SU-DHL-6 (cell line): Measurements from ENCODE around the gene CA12.

Experiments
- EZH2phosphoT487 ChIP-seq: fragments of 200-600 bp; sonication (generic), shearing (Covaris generic); conservative IDR thresholded peaks from 2 replicates; pipeline ENCODE4 v1.6.1; 2018; ENCODE audit warnings: mild to moderate bottlenecking, antibody characterized with exemption, low read length, moderate library complexity, mixed read lengths
- TF ChIP-seq, protein P1 (sequence below): fragments of 200-600 bp; sonication (generic); IDR thresholded peaks from one replicate; pipeline ENCODE4 v1.5.1; 2017; ENCODE audit warnings: antibody characterized with exemption, mild to moderate bottlenecking, low read length, moderate library complexity; ENCODE audit not compliant: insufficient read depth, poor library complexity, severe bottlenecking

DNA sequence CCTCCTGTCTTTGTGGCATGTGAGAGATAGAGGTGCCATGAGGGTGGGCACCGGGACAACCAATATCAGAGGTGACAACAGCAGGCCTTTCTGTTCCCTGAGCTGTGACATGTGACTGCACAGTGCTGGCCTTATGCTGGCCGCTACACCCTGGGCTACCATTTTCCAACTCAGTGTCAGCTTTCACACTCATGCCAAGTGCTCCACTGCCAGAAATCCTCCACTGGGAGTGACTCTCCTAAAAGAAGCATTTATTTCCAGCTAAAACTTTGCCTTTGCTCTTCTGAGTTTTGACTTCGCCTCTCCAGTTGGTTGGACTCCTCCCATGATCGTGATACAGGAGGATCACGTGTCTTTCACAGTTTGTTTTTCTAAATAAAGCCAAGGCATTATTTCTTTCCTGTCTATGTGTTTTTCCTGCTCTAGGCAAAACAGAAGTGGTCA, 31.4 kb downstream of the CA12 start:
- TF ChIP-seq, protein P1, sequence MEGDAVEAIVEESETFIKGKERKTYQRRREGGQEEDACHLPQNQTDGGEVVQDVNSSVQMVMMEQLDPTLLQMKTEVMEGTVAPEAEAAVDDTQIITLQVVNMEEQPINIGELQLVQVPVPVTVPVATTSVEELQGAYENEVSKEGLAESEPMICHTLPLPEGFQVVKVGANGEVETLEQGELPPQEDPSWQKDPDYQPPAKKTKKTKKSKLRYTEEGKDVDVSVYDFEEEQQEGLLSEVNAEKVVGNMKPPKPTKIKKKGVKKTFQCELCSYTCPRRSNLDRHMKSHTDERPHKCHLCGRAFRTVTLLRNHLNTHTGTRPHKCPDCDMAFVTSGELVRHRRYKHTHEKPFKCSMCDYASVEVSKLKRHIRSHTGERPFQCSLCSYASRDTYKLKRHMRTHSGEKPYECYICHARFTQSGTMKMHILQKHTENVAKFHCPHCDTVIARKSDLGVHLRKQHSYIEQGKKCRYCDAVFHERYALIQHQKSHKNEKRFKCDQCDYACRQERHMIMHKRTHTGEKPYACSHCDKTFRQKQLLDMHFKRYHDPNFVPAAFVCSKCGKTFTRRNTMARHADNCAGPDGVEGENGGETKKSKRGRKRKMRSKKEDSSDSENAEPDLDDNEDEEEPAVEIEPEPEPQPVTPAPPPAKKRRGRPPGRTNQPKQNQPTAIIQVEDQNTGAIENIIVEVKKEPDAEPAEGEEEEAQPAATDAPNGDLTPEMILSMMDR = no peak
- TF ChIP-seq EZH2phosphoT487 = no peak
